ENCODE measurements around the gene GRHL1.

- no peak for TF ChIP-seq CTCF (IDR thresholded peaks at IDR 0.05)
- no peak for TF ChIP-seq POLR2A (IDR thresholded peaks at IDR 0.05)
Measured at GRCh38 chr2:10008809-10009176, 57.3 kb downstream of the GRHL1 start.
